ENCODE data around the gene ARR3.

DNA sequence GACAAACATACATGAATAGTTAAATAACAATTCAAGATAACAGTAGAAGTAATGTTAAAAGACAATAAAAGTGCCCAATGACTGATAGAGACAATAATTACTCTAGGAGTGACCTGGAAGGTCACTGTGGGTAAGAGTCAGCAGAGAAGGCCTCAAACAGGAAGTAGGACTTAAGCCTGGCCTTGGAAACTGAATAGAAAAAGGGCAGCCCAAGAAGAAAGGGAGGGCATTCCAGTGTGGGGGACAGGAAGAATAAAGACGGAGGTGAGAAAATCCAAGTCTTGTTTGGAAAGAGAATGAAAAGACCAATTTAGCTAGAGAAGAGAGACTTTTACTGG is 14.1 kb upstream of the ARR3 start:
- TF ChIP-seq EZH2 (IDR thresholded peaks at IDR 0.05; ENCODE audit: borderline replicate concordance, low read depth, low read length, poor library complexity, severe bottlenecking): no peak
- TF ChIP-seq, protein P1, sequence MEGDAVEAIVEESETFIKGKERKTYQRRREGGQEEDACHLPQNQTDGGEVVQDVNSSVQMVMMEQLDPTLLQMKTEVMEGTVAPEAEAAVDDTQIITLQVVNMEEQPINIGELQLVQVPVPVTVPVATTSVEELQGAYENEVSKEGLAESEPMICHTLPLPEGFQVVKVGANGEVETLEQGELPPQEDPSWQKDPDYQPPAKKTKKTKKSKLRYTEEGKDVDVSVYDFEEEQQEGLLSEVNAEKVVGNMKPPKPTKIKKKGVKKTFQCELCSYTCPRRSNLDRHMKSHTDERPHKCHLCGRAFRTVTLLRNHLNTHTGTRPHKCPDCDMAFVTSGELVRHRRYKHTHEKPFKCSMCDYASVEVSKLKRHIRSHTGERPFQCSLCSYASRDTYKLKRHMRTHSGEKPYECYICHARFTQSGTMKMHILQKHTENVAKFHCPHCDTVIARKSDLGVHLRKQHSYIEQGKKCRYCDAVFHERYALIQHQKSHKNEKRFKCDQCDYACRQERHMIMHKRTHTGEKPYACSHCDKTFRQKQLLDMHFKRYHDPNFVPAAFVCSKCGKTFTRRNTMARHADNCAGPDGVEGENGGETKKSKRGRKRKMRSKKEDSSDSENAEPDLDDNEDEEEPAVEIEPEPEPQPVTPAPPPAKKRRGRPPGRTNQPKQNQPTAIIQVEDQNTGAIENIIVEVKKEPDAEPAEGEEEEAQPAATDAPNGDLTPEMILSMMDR (conservative IDR thresholded peaks at IDR 0.05; ENCODE audit: low read depth, low read length): no peak

Data from A673 (cell line).